Osteocyte (in vitro differentiated cells): Measurements from ENCODE around the gene CNGB1. TPM values are rescaled to one million over a fixed set of nuclear protein-coding genes. Genes with fewer than 3 reads are reported as not detected.

Source experiments
- DNase-seq: peaks from one replicate; pipeline ENCODE4 v3.0.0; 2021; ENCODE audit warnings: mixed read lengths; ENCODE audit not compliant: unreplicated experiment; ENCODE audit errors: extremely low spot score
- H3K27ac Mint-ChIP-seq: one replicate; pipeline ENCODE4 v1.8.0; 2021; ENCODE audit warnings: mild to moderate bottlenecking, mixed read lengths; ENCODE audit not compliant: unreplicated experiment
- H3K27me3 Mint-ChIP-seq: one replicate; pipeline ENCODE4 v1.8.0; 2021; ENCODE audit warnings: mixed read lengths; ENCODE audit not compliant: unreplicated experiment
- H3K36me3 Mint-ChIP-seq: one replicate; pipeline ENCODE4 v1.8.0; 2021; ENCODE audit warnings: mixed read lengths; ENCODE audit not compliant: unreplicated experiment
- H3K4me1 Mint-ChIP-seq: one replicate; pipeline ENCODE4 v1.8.0; 2021; ENCODE audit warnings: mixed read lengths; ENCODE audit not compliant: unreplicated experiment
- H3K4me3 Mint-ChIP-seq: one replicate; pipeline ENCODE4 v1.8.0; 2021; ENCODE audit warnings: mild to moderate bottlenecking, moderate library complexity, mixed read lengths; ENCODE audit not compliant: unreplicated experiment
- H3K9me3 Mint-ChIP-seq: one replicate; pipeline ENCODE4 v1.8.0; 2021; ENCODE audit warnings: mixed read lengths; ENCODE audit not compliant: unreplicated experiment
- total RNA-seq: library from RNA; stranded (reverse); gene quantifications from 2 replicates; pipeline ENCODE4 v1.2.1, GENCODE V29; 2021
- TF ChIP-seq, protein P1 (sequence below): fragments of 200-600 bp; sonication (generic); IDR thresholded peaks from 2 replicates; pipeline ENCODE4 v1.5.0; 2021; ENCODE audit warnings: antibody characterized with exemption, mild to moderate bottlenecking, moderate library complexity

The CNGB1 gene
- total RNA-seq, 1 donor from 2014 or later = not detected

DNA sequence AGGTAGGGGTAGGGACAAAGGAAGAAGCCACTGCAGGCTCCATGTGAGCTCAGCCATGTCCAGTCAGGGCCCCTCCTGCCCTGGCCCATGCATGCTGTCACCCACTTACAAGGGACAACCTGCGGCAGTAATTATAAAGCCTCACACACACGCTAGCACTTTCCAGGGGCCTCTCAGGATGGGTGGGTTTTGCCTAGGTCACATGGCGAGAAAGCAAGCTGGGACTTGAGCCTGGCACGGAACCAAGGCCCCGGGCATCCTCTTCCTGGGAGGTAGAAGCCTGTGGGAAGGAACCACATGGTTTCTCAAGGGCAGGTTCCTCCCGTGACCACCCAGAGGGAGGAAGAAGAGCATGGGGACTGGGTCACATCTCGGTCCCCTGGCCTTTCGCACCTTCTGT lies 22.5 kb upstream of the CNGB1 start:
- Mint-ChIP-seq H3K4me1 (peaks cover 2% of the 10 kb centered on the region), H3K36me3 (peaks cover 7% of the 10 kb centered on the region), H3K9me3 (no peaks in the 10 kb centered on the region), H3K4me3 (no peak overlapping the region), H3K27ac (no peak overlapping the region), H3K27me3 (no peaks in the 10 kb centered on the region)
- DNase-seq = no peak
- TF ChIP-seq, protein P1, sequence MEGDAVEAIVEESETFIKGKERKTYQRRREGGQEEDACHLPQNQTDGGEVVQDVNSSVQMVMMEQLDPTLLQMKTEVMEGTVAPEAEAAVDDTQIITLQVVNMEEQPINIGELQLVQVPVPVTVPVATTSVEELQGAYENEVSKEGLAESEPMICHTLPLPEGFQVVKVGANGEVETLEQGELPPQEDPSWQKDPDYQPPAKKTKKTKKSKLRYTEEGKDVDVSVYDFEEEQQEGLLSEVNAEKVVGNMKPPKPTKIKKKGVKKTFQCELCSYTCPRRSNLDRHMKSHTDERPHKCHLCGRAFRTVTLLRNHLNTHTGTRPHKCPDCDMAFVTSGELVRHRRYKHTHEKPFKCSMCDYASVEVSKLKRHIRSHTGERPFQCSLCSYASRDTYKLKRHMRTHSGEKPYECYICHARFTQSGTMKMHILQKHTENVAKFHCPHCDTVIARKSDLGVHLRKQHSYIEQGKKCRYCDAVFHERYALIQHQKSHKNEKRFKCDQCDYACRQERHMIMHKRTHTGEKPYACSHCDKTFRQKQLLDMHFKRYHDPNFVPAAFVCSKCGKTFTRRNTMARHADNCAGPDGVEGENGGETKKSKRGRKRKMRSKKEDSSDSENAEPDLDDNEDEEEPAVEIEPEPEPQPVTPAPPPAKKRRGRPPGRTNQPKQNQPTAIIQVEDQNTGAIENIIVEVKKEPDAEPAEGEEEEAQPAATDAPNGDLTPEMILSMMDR = no peak

DNA sequence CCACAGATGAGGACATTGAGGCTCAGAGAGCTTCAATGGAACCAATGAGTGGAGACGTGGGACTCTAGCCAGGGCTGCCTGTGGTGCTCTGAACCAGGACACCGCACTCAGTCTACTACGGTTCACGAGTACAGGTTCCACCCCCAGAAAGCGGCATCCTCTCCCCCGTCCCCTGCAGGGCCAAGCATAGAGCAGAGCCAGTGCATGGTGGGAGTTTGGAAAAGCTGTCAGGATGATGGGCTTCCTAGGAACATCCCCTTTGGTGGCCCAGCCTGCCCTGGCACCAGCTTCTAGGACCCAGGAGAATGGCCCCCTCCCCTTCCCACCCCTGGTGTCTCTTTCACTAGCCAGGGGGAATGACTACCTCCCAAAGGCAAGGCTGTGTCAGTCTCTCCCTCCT lies 21.2 kb upstream of the CNGB1 start:
- no peaks in the 10 kb centered on the region for H3K9me3 Mint-ChIP-seq
- H3K27me3 Mint-ChIP-seq = no peaks in the 10 kb centered on the region
- no peak overlapping the region for H3K27ac Mint-ChIP-seq
- H3K36me3 Mint-ChIP-seq = peaks cover 5% of the 10 kb centered on the region
- H3K4me1 Mint-ChIP-seq = peaks cover 2% of the 10 kb centered on the region
- TF ChIP-seq, protein P1 = no peak
- no peak overlapping the region for H3K4me3 Mint-ChIP-seq
- no peak for DNase-seq

DNA sequence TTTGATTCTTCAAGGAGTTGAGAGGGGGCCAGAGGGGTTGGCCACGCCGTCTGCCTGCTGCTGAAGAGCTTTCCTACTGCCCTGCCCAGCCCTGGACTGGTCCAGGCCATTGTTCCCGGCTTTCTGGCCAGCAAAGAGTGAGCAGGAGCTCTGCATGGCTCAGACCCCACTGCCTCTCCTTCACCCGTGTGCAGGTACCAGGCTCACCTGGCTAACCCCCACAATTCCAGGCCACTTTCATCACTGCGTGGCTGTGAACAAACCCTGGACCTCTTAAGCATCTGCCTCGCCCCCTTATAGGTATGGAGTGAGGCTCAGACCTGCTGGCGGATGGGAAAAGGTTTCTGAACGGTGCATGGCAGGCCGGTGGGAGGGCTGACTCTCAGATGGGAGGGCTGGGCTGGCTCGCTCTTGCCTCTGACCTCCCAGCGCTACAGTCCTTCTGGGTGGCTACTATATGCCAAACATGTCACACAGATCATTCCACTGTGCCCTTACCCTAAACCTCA lies 20.7 kb upstream of the CNGB1 start:
- Mint-ChIP-seq H3K4me3 (no peak overlapping the region), H3K36me3 (peaks cover 4% of the 10 kb centered on the region), H3K4me1 (peaks cover 2% of the 10 kb centered on the region), H3K27me3 (peaks cover 4% of the 10 kb centered on the region), H3K27ac (no peak overlapping the region), H3K9me3 (no peaks in the 10 kb centered on the region)
- TF ChIP-seq, protein P1 = no peak
- DNase-seq = no peak

DNA sequence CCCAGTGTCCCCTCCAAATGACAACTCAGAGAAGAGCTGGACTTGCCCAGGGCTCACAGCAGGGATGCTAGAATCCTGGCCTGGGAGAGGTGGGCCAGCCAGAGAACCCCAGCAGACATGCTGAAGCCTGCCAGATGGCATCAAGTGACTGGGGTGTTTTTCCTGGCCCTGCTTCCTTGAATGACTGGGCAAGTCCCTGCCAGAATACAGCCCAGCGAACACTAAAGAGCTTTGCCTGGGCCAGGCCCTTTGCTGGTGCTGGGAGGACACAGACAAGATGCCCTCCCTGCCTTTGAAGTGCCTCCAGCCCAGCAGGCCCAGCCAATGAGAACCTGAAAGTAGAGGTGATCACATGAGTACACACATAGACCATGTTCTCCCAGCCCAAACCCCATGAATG lies 18.0 kb upstream of the CNGB1 start:
- Mint-ChIP-seq H3K36me3 (no peaks in the 10 kb centered on the region), H3K4me3 (no peak overlapping the region), H3K27me3 (peaks cover 19% of the 10 kb centered on the region), H3K4me1 (peaks cover 4% of the 10 kb centered on the region), H3K9me3 (no peaks in the 10 kb centered on the region), H3K27ac (no peak overlapping the region)
- DNase-seq = no peak
- TF ChIP-seq, protein P1 = no peak

DNA sequence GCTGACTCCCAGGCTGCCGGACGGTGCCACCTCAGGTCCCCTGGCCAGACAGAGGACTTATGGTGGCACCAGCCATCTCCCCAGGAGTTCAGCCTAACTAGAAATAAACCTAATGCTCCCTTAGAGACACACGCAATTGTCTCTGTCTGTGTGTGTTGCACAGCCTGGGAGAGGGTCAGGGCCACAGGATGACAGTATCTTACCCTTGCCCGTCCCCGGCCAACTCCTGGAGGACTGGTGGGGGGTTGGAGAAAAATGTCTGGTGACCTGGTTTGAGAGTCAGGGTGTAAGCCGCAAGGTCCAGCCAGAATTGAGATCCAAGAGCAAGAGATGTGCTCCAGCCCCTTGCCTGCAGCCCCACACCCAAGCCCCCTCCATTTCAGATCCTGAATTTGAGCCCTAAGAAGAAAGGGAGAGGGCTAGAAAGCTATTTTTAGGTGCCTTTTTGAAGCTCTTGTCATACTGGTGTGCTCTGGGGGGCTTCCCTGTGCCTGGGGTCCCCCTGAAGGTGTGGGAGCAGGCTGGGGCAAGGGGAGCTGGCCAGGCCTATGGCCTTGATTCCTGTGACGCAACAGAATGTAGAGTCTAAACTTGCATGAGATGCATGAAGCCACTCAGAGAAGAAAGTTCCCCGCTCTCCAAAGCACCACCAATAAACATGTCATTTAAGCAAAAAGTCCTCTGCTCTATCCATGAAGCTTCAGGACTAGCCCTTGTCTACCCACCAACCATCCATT lies 16.7 kb upstream of the CNGB1 start:
- Mint-ChIP-seq H3K9me3 (no peaks in the 10 kb centered on the region), H3K4me1 (peaks cover 4% of the 10 kb centered on the region), H3K27me3 (peaks cover 20% of the 10 kb centered on the region), H3K27ac (no peak overlapping the region), H3K4me3 (no peak overlapping the region), H3K36me3 (no peaks in the 10 kb centered on the region)
- DNase-seq = no peak
- TF ChIP-seq, protein P1 = no peak
